ENCODE measurements around the gene LTBP1.

DNA sequence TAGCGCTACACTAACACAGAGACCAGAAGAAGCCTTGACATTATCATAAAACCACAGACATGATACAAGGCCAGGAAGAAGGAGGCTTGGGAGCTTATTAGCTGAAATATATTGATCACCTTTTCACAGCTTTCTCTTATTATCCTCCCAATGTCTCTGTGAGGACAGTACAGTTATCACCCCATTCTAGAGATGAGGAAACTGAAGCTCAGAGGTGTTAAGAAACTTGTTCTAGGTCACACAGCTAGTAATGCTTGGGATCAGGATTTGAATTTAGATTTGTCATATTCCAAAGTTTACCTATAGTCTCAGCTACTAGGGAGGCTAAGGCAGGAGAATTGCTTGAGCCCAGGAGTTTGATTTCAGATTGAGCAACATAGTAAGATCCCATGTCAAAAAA is 44.6 kb upstream of the LTBP1 start:
- TF ChIP-seq, protein P1, sequence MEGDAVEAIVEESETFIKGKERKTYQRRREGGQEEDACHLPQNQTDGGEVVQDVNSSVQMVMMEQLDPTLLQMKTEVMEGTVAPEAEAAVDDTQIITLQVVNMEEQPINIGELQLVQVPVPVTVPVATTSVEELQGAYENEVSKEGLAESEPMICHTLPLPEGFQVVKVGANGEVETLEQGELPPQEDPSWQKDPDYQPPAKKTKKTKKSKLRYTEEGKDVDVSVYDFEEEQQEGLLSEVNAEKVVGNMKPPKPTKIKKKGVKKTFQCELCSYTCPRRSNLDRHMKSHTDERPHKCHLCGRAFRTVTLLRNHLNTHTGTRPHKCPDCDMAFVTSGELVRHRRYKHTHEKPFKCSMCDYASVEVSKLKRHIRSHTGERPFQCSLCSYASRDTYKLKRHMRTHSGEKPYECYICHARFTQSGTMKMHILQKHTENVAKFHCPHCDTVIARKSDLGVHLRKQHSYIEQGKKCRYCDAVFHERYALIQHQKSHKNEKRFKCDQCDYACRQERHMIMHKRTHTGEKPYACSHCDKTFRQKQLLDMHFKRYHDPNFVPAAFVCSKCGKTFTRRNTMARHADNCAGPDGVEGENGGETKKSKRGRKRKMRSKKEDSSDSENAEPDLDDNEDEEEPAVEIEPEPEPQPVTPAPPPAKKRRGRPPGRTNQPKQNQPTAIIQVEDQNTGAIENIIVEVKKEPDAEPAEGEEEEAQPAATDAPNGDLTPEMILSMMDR (conservative IDR thresholded peaks at IDR 0.05; ENCODE audit: low read depth in 2 of 2), result no peak
- TF ChIP-seq, protein P2, sequence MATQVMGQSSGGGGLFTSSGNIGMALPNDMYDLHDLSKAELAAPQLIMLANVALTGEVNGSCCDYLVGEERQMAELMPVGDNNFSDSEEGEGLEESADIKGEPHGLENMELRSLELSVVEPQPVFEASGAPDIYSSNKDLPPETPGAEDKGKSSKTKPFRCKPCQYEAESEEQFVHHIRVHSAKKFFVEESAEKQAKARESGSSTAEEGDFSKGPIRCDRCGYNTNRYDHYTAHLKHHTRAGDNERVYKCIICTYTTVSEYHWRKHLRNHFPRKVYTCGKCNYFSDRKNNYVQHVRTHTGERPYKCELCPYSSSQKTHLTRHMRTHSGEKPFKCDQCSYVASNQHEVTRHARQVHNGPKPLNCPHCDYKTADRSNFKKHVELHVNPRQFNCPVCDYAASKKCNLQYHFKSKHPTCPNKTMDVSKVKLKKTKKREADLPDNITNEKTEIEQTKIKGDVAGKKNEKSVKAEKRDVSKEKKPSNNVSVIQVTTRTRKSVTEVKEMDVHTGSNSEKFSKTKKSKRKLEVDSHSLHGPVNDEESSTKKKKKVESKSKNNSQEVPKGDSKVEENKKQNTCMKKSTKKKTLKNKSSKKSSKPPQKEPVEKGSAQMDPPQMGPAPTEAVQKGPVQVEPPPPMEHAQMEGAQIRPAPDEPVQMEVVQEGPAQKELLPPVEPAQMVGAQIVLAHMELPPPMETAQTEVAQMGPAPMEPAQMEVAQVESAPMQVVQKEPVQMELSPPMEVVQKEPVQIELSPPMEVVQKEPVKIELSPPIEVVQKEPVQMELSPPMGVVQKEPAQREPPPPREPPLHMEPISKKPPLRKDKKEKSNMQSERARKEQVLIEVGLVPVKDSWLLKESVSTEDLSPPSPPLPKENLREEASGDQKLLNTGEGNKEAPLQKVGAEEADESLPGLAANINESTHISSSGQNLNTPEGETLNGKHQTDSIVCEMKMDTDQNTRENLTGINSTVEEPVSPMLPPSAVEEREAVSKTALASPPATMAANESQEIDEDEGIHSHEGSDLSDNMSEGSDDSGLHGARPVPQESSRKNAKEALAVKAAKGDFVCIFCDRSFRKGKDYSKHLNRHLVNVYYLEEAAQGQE (IDR thresholded peaks at IDR 0.05; ENCODE audit: unreplicated experiment), result no peak
- no peak for TF ChIP-seq EZH2 (IDR thresholded peaks at IDR 0.05; ENCODE audit: low read depth, unreplicated experiment)
- TF ChIP-seq POLR2AphosphoS5 (IDR thresholded peaks at IDR 0.05; ENCODE audit: low read depth), result no peak

Measured in GM23338 (cell line).